K562 (cell line): ENCODE measurements around the gene ZSWIM8. TPM values are rescaled to one million over a fixed set of nuclear protein-coding genes. Genes with fewer than 3 reads are reported as not detected.
A peak's percentile ranks its signal among the peaks of the same experiment; 100 is the strongest.

ENCODE experiments used
- ARHGAP35 ChIP-seq: fragments of 450-650 bp; IDR thresholded peaks from 2 replicates; pipeline ENCODE4 v1.6.1; 2018; ENCODE audit not compliant: partially characterized antibody
- ATF3 ChIP-seq, 2 experiments: fragments of 450-650 bp in 1 of 2; sonication (generic) in 1 of 2; formaldehyde crosslinking in 1 of 2; IDR thresholded peaks in 1 of 2; conservative IDR thresholded peaks in 1 of 2; 2 replicates each; pipeline versions ENCODE4 v1.6.1 to v1.8.1; 2016 to 2023; ENCODE audit warnings: mild to moderate bottlenecking in 2 of 2, moderate library complexity in 2 of 2, inconsistent platforms in 1 of 2, missing genetic modification reagents in 1 of 2
- BCOR ChIP-seq: fragments of 450-650 bp; IDR thresholded peaks from 2 replicates; pipeline ENCODE4 v1.6.1; 2016
- GATAD2B ChIP-seq: fragments of 450-650 bp; IDR thresholded peaks from 2 replicates; pipeline ENCODE4 v1.6.1; 2017; ENCODE audit warnings: mild to moderate bottlenecking, borderline replicate concordance
- HDAC1 ChIP-seq, 2 experiments: fragments of 450-650 bp; IDR thresholded peaks; 2 replicates each; pipeline ENCODE4 v1.6.1; 2016 to 2017; ENCODE audit warnings: inconsistent platforms in 1 of 2, mild to moderate bottlenecking in 1 of 2, moderate library complexity in 1 of 2
- NBN ChIP-seq: fragments of 450-650 bp; IDR thresholded peaks from 2 replicates; pipeline ENCODE4 v1.6.1; 2016; ENCODE audit warnings: low read depth, mild to moderate bottlenecking
- NCOA1 ChIP-seq: fragments of 450-650 bp; IDR thresholded peaks from 2 replicates; pipeline ENCODE4 v1.6.1; 2016; ENCODE audit warnings: low read depth
- NR3C1 ChIP-seq: sonication (generic); formaldehyde crosslinking; IDR thresholded peaks from 2 replicates; pipeline ENCODE4 v1.8.1; 2022; ENCODE audit warnings: missing genetic modification reagents
- PHF8 ChIP-seq: fragments of 200-600 bp; sonication (generic); IDR thresholded peaks from 2 replicates; pipeline ENCODE4 v1.6.1; 2012; ENCODE audit warnings: mixed run types, mild to moderate bottlenecking, inconsistent platforms, low read length, moderate library complexity, borderline replicate concordance
- PREB ChIP-seq: sonication (generic); formaldehyde crosslinking; IDR thresholded peaks from 2 replicates; pipeline ENCODE4 v1.8.1; 2023; ENCODE audit warnings: mild to moderate bottlenecking, missing genetic modification reagents
- PTTG1 ChIP-seq: fragments of 450-650 bp; IDR thresholded peaks from 2 replicates; pipeline ENCODE4 v1.6.1; 2016; ENCODE audit warnings: low read depth, mild to moderate bottlenecking, missing genetic modification characterization, missing compliant biosample characterization
- TEAD1 ChIP-seq, 2 experiments: fragments of 450-650 bp in 1 of 2; sonication (generic) in 1 of 2; formaldehyde crosslinking; IDR thresholded peaks; 2 replicates each; pipeline versions ENCODE4 v1.4.0 to v1.8.0; 2020 to 2022; ENCODE audit warnings: mild to moderate bottlenecking in 2 of 2, missing genetic modification reagents in 1 of 2
- TOE1 ChIP-seq, 2 experiments: fragments of 450-650 bp in 1 of 2; sonication (generic) in 1 of 2; formaldehyde crosslinking in 1 of 2; IDR thresholded peaks; 2 replicates each; pipeline versions ENCODE4 v1.7.1 to v1.8.0; 2016 to 2022; ENCODE audit warnings: borderline replicate concordance in 2 of 2, mild to moderate bottlenecking in 2 of 2, antibody characterized with exemption in 1 of 2, inconsistent platforms in 1 of 2, low read depth in 1 of 2, missing genetic modification reagents in 1 of 2, moderate library complexity in 1 of 2
- USF1 ChIP-seq: sonication (generic); formaldehyde crosslinking; IDR thresholded peaks from 2 replicates; pipeline ENCODE4 v1.9.0; 2022; ENCODE audit warnings: mild to moderate bottlenecking, missing genetic modification reagents
- USF2 ChIP-seq: sonication (generic); formaldehyde crosslinking; IDR thresholded peaks from 2 replicates; pipeline ENCODE4 v1.5.0; 2020; ENCODE audit warnings: missing genetic modification reagents
- ZBED1 ChIP-seq: IDR thresholded peaks from 2 replicates; pipeline ENCODE4 v1.6.1; 2014
- ZBTB1 ChIP-seq: sonication (generic); formaldehyde crosslinking; IDR thresholded peaks from 2 replicates; pipeline ENCODE4 v1.8.1; 2023; ENCODE audit warnings: missing genetic modification reagents, low read depth, mild to moderate bottlenecking, borderline replicate concordance
- ZFX ChIP-seq: sonication (generic); formaldehyde crosslinking; IDR thresholded peaks from 2 replicates; pipeline ENCODE4 v1.8.0; 2022; ENCODE audit warnings: mild to moderate bottlenecking, missing genetic modification reagents, moderate library complexity
- ZNF354B ChIP-seq: fragments of 250-450 bp; sonication (Bioruptor Pico); IDR thresholded peaks from 2 replicates; pipeline ENCODE4 v1.4.0; 2020
- ZNF740 ChIP-seq, 3 experiments: fragments of 200-800 bp in 1 of 3; sonication (Bioruptor generic) in 1 of 3; sonication (generic) in 1 of 3; formaldehyde crosslinking in 1 of 3; IDR thresholded peaks; 2 replicates each; pipeline versions ENCODE4 v1.6.1 to v1.8.0; 2016 to 2022; ENCODE audit warnings: mild to moderate bottlenecking in 2 of 3, missing compliant biosample characterization in 2 of 3, missing genetic modification characterization in 2 of 3, missing genetic modification reagents in 1 of 3
- ZNF76 ChIP-seq: fragments of 250-450 bp; sonication (Bioruptor Pico); IDR thresholded peaks from 2 replicates; pipeline ENCODE4 v1.4.0; 2020; ENCODE audit warnings: mild to moderate bottlenecking, moderate library complexity, borderline replicate concordance
- ZNF79 ChIP-seq: fragments of 250-450 bp; sonication (Bioruptor Pico); IDR thresholded peaks from 2 replicates; pipeline ENCODE4 v1.4.0; 2020; ENCODE audit warnings: low read depth, mild to moderate bottlenecking, moderate library complexity
- polyA plus RNA-seq, 8 experiments: library from polyadenylated mRNA; depleted of rRNA in 4 of 8; stranded (reverse) in 5 of 8; unstranded in 3 of 8; fragments of >200 nt; fragmentation: Nextera tagmentation in 2 of 8; fragmentation: Illumina TruSeq in 1 of 8; extraction: Ambion mirVana in 2 of 8; extraction: Trizol in 1 of 8; gene quantifications; 2 replicates each; pipeline versions ENCODE4 v1.2.1 to v1.2.3, GENCODE V29; 2011 to 2014; ENCODE audit warnings: inconsistent platforms in 1 of 8, missing spikeins in 1 of 8
- total RNA-seq, 7 experiments: library from RNA; depleted of rRNA in 6 of 7; stranded (reverse); fragments of >200 nt in 6 of 7; fragmentation: Illumina TruSeq in 2 of 7; extraction: Trizol in 2 of 7; gene quantifications; 2 replicates each; pipeline versions ENCODE4 v1.2.1 to v1.2.3, GENCODE V29; 2011 to 2021; ENCODE audit warnings: low replicate concordance in 1 of 7

The ZSWIM8 gene
- total and polyA plus RNA-seq, 9 of the 15 experiments (the other 6 are each of a cell fraction or from before 2014, with no cell fraction given): 5.6 to 47.8 (median 26.7) TPM

- TF ChIP-seq PREB (CRISPR knock-in tag) (0 out of 2 replicates have a peak, but pooled peaks have one; percentile 56), USF1 (CRISPR knock-in tag) (0 out of 2 replicates have a peak, but pooled peaks have one; percentile 5), ZNF354B (CRISPR knock-in tag) (no peak), TEAD1 (CRISPR knock-in tag; IDR thresholded peaks at IDR 0.05) (peak in 1 of 2 experiments; percentile 45; a peak in 1 of 4 replicates), ZNF76 (CRISPR knock-in tag) (no peak), ZBTB1 (0 out of 2 replicates have a peak, but pooled peaks have one; percentile 31), ZNF740 (CRISPR knock-in tag; IDR thresholded peaks at IDR 0.05) (no peak; the same call in 1 of the 2 replicates), ZNF740 (tag; IDR thresholded peaks at IDR 0.05) (peak in 1 of 2 experiments; percentile 78; a peak in 2 of 4 replicates), ZFX (CRISPR knock-in tag) (peak; percentile 64), USF2 (CRISPR knock-in tag) (no peak), ZNF79 (no peak), ARHGAP35 (no peak), GATAD2B (no peak), NR3C1 (CRISPR knock-in tag) (no peak), TOE1 (IDR thresholded peaks at IDR 0.05; ENCODE audit: borderline replicate concordance) (0 out of 2 replicates have a peak, but pooled peaks have one; percentile 50), TOE1 (CRISPR knock-in tag; IDR thresholded peaks at IDR 0.05; ENCODE audit: borderline replicate concordance, low read depth) (no peak), PHF8 (peak; percentile 38; the same call in 1 of the 2 replicates), ZBED1 (no peak), NBN (no peak), ATF3 (IDR thresholded peaks at IDR 0.05) (peak; percentile 23; the same call in 1 of the 2 replicates), ATF3 (CRISPR knock-in tag; conservative IDR thresholded peaks at IDR 0.05) (no peak), HDAC1 (IDR thresholded peaks at IDR 0.05) (peak in 1 of 2 experiments; percentile 82; a peak in 2 of 4 replicates), NCOA1 (peak; percentile 92), BCOR (0 out of 2 replicates have a peak, but pooled peaks have one; percentile 7), PTTG1 (tag) (no peak)
Observed at GRCh38 chr10:73785721-73786511, 510 bp downstream of the ZSWIM8 start (continued).
